ENCODE measurements around the gene VAT1L. TPM values are rescaled to one million over a fixed set of nuclear protein-coding genes. Genes with fewer than 3 reads are reported as not detected.

VAT1L gene
- total and polyA plus RNA-seq, 2 experiments from 2014 or later: 11.0 to 24.4 TPM

- TF ChIP-seq ZNF462 (CRISPR knock-in tag; IDR thresholded peaks at IDR 0.05): no peak
- no peak for TF ChIP-seq STAT1 (IDR thresholded peaks at IDR 0.05; ENCODE audit: unreplicated experiment)
- TF ChIP-seq POLR2AphosphoS5 (IDR thresholded peaks at IDR 0.05; ENCODE audit: low read depth): no peak
- no peak for TF ChIP-seq ZNF114 (CRISPR knock-in tag; IDR thresholded peaks at IDR 0.05)
These were observed 6.2 kb downstream of the VAT1L start (continued) for GRCh38 chr16:77794586-77794985.

GRCh38 chr16:77801817-77802216, 13.5 kb downstream of the VAT1L start:
- H3K27me3 Mint-ChIP-seq (ENCODE audit: insufficient read depth, low read depth, poor library complexity): no peaks in the 10 kb centered on the region
- H3K4me2 ChIP-seq: no peak overlapping the region
- peaks cover 2% of the 10 kb centered on the region; the same call in 1 of the 2 replicates for H3K79me2 ChIP-seq (replicated peaks; ENCODE audit: insufficient read depth)
- no peak overlapping the region for H2AFZ ChIP-seq
- no peaks in the 10 kb centered on the region for H3F3A ChIP-seq (replicated peaks; ENCODE audit: low read depth)
- no peak overlapping the region for H3K27ac ChIP-seq (ENCODE audit: low read depth)
- no peak overlapping the region for H3K27ac Mint-ChIP-seq
- H3K4me3 ChIP-seq: no peak overlapping the region
- H3K9me2 ChIP-seq (ENCODE audit: insufficient read depth): no peaks in the 10 kb centered on the region
- peaks cover 9% of the 10 kb centered on the region; the same call in 2 of the 3 replicates for H3K4me1 Mint-ChIP-seq
- no peaks in the 10 kb centered on the region for H4K20me1 ChIP-seq (replicated peaks; ENCODE audit: insufficient read depth)
- no peaks in the 10 kb centered on the region for H3K27me3 ChIP-seq (ENCODE audit: insufficient read depth)
- H3K9me3 Mint-ChIP-seq: peaks cover 1% of the 10 kb centered on the region; the same call in 1 of the 3 replicates
- DNase-seq (ENCODE audit: low spot score) (no peak), ATAC-seq (no peak)
- no peaks in the 10 kb centered on the region for H3K4me1 ChIP-seq (ENCODE audit: insufficient read depth)
- no peak overlapping the region for H3K4me3 Mint-ChIP-seq
- peaks cover 10% of the 10 kb centered on the region for H3K36me3 Mint-ChIP-seq (ENCODE audit: low read depth)
- no peaks in the 10 kb centered on the region for H3K36me3 ChIP-seq (ENCODE audit: insufficient read depth)
- TF ChIP-seq STAT1 (IDR thresholded peaks at IDR 0.05; ENCODE audit: unreplicated experiment) (no peak), NANOG (IDR thresholded peaks at IDR 0.05; ENCODE audit: borderline replicate concordance) (no peak), CREB1 (CRISPR knock-in tag; IDR thresholded peaks at IDR 0.05; ENCODE audit: low read depth) (no peak), EZH2 (IDR thresholded peaks at IDR 0.05; ENCODE audit: low read depth, unreplicated experiment) (no peak), ETS1 (IDR thresholded peaks at IDR 0.05) (no peak), POLR2AphosphoS5 (IDR thresholded peaks at IDR 0.05; ENCODE audit: low read depth) (no peak), ZNF462 (CRISPR knock-in tag; IDR thresholded peaks at IDR 0.05) (no peak)

All from GM23338 (cell line).